ENCODE data around the gene SLC39A11.
"Not testable (repeated sequence)": the region's sequence is repeated elsewhere in the genome, so short reads cannot be mapped to it uniquely, and the experiment has no call there.

The SLC39A11 gene

GRCh38 chr17:73092523-73093135 is at the start of gene SLC39A11:
Gene SLC39A11 (minus strand): TSS chr17:73092688. CDS start chr17:73088764, 3,924 bp downstream.
- DNase-seq (ENCODE audit: low spot score) = peak; percentile 99

GRCh38 chr17:73141411-73141810 is 48.9 kb upstream of the SLC39A11 start:
- DNase-seq (ENCODE audit: low spot score) = peak; percentile 27

- peak; percentile 63 for DNase-seq (ENCODE audit: low spot score)
Measured at GRCh38 chr17:73140566-73140965, 48.1 kb upstream of the SLC39A11 start.

GRCh38 chr17:73139296-73139695 is 46.8 kb upstream of the SLC39A11 start:
- no peak for DNase-seq (ENCODE audit: low spot score)

- peak; percentile 78 for DNase-seq (ENCODE audit: low spot score)
Measured at GRCh38 chr17:73138541-73139138, 46.2 kb upstream of the SLC39A11 start.

- DNase-seq (ENCODE audit: low spot score) = no peak
Measured at GRCh38 chr17:73137376-73137775, 44.9 kb upstream of the SLC39A11 start.

GRCh38 chr17:73135766-73136165 is 43.3 kb upstream of the SLC39A11 start:
- DNase-seq (ENCODE audit: low spot score) = no peak

- no peak for DNase-seq (ENCODE audit: low spot score)
Measured at GRCh38 chr17:73133911-73134649, 41.6 kb upstream of the SLC39A11 start.

- DNase-seq (ENCODE audit: low spot score) = no peak
Measured at GRCh38 chr17:73132085-73132492, 39.6 kb upstream of the SLC39A11 start.

GRCh38 chr17:73131439-73131838 is 39.0 kb upstream of the SLC39A11 start:
- not testable (repeated sequence) for DNase-seq (ENCODE audit: low spot score)

- no peak for DNase-seq (ENCODE audit: low spot score)
Measured at GRCh38 chr17:73130977-73131376, 38.5 kb upstream of the SLC39A11 start.

GRCh38 chr17:73128496-73128895 is 36.0 kb upstream of the SLC39A11 start:
- no peak for DNase-seq (ENCODE audit: low spot score)

GRCh38 chr17:73126716-73127473 is 34.4 kb upstream of the SLC39A11 start:
- no peak for DNase-seq (ENCODE audit: low spot score)

GRCh38 chr17:73123606-73124320 is 31.3 kb upstream of the SLC39A11 start:
- no peak for DNase-seq (ENCODE audit: low spot score)

- no peak for DNase-seq (ENCODE audit: low spot score)
Measured at GRCh38 chr17:73122953-73123605, 30.6 kb upstream of the SLC39A11 start.

- DNase-seq (ENCODE audit: low spot score) = no peak
Measured at GRCh38 chr17:73121506-73121905, 29.0 kb upstream of the SLC39A11 start.

GRCh38 chr17:73119631-73120030 is 27.1 kb upstream of the SLC39A11 start:
- DNase-seq (ENCODE audit: low spot score) = no peak

GRCh38 chr17:73118951-73119391 is 26.5 kb upstream of the SLC39A11 start:
- DNase-seq (ENCODE audit: low spot score) = peak; percentile 90

GRCh38 chr17:73118139-73118538 is 25.7 kb upstream of the SLC39A11 start:
- no peak for DNase-seq (ENCODE audit: low spot score)

GRCh38 chr17:73112246-73112645 is 19.8 kb upstream of the SLC39A11 start:
- no peak for DNase-seq (ENCODE audit: low spot score)

- no peak for DNase-seq (ENCODE audit: low spot score)
Measured at GRCh38 chr17:73111386-73111785, 18.9 kb upstream of the SLC39A11 start.
